ENCODE data around the gene ELOVL7. TPM values are rescaled to one million over a fixed set of nuclear protein-coding genes. Genes with fewer than 3 reads are reported as not detected.

Gene ELOVL7
- total and polyA plus RNA-seq, 7 experiments from 2014 or later = 0.29 to 2.2 (median 0.48) TPM; not detected in 4

DNA sequence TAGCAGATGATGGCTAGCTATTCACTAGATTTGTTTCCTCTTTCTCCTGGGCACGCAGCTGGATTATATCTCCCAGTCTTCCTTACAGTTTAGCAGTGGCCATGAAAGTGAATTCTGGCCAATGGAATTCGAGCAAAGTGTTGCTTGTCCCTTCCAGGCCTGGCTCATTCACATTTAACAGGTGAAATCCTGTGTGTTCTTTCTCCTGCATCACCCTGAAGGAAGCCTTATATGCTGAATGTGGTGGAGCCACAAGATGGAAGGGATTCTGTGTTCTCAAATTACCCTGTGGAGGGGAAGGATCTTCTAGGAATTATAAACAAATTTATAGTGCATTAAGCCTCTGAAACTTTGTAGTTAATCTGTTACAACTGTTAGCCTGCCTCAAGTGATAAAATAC lies 8.2 kb upstream of the ELOVL7 start:
- ChIA-PET POLR2A (no interaction called here), CTCF (no interaction called here)
- no peaks in the 10 kb centered on the region for H3K36me3 ChIP-seq (ENCODE audit: control insufficient read depth in 2 of 3, insufficient read depth in 3 of 3, low read length in 3 of 3)
- H3K4me3 ChIP-seq (ENCODE audit: low read length) = no peak overlapping the region
- no peaks in the 10 kb centered on the region for H3K4me1 ChIP-seq (ENCODE audit: control insufficient read depth in 2 of 2, insufficient read depth in 2 of 2, low read length in 2 of 2)
- intact Hi-C loops (cut with micrococcal nuclease) = no loop called here
- H3K27me3 Mint-ChIP-seq = peaks cover 0 to 5% (median 0%) of the 10 kb centered on the region in 5 donors
- H3K36me3 Mint-ChIP-seq = peaks cover 0 to 3% (median 0%) of the 10 kb centered on the region in 5 donors
- H3K27ac ChIP-seq (ENCODE audit: low read depth, low read length) = no peak overlapping the region
- peaks cover 0 to 5% (median 0%) of the 10 kb centered on the region in 11 donors for H3K9me3 Mint-ChIP-seq
- no peaks in the 10 kb centered on the region for H3K4me1 Mint-ChIP-seq
- no peaks in the 10 kb centered on the region for H3K27me3 ChIP-seq (ENCODE audit: control insufficient read depth in 2 of 2, insufficient read depth in 2 of 2, low read length in 2 of 2)
- DNase-seq (no peak), ATAC-seq (no peak)
- H3K4me3 Mint-ChIP-seq = no peak overlapping the region
- no peaks in the 10 kb centered on the region for H3K9me3 ChIP-seq (ENCODE audit: control insufficient read depth in 2 of 3, low read length in 3 of 3)
- no peak overlapping the region for H3K27ac Mint-ChIP-seq

DNA sequence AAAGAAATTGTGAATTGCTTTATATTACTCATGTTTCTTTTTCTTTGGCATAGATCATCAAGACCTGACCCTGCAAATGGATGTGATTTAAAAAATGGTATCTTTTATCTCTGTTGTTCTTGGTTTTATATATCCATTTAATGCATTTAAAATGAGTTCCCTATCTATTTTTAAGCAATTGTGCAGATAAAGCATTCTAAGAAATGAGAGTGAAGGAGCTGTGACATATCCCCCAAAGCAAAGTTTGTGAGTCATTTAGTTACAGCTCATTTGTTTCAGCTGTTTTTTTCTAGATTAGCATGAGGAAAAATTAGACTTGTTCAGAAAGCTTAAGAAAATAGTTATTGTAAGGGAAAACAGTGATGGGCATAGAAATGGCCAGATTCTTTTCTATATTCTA lies 7.6 kb upstream of the ELOVL7 start:
- Histone ChIP-seq H3K27me3 (ENCODE audit: control insufficient read depth in 2 of 2, insufficient read depth in 2 of 2, low read length in 2 of 2) (no peaks in the 10 kb centered on the region), H3K4me1 (ENCODE audit: control insufficient read depth in 2 of 2, insufficient read depth in 2 of 2, low read length in 2 of 2) (no peaks in the 10 kb centered on the region), H3K9me3 (ENCODE audit: control insufficient read depth in 2 of 3, low read length in 3 of 3) (no peaks in the 10 kb centered on the region), H3K36me3 (ENCODE audit: control insufficient read depth in 2 of 3, insufficient read depth in 3 of 3, low read length in 3 of 3) (no peaks in the 10 kb centered on the region), H3K27ac (ENCODE audit: low read depth, low read length) (no peak overlapping the region), H3K4me3 (ENCODE audit: low read length) (no peak overlapping the region)
- ChIA-PET CTCF (no interaction called here), POLR2A (no interaction called here)
- no peaks in the 10 kb centered on the region for H3K4me1 Mint-ChIP-seq
- no peak overlapping the region for H3K4me3 Mint-ChIP-seq
- peaks cover 0 to 5% (median 0%) of the 10 kb centered on the region in 11 donors for H3K9me3 Mint-ChIP-seq
- peaks cover 3 to 10% (median 3%) of the 10 kb centered on the region in 5 donors for H3K27me3 Mint-ChIP-seq
- no peak overlapping the region for H3K27ac Mint-ChIP-seq
- DNase-seq (no peak), ATAC-seq (no peak)
- peaks cover 0 to 3% (median 0%) of the 10 kb centered on the region in 5 donors for H3K36me3 Mint-ChIP-seq
- intact Hi-C loops (cut with micrococcal nuclease) = no loop called here

DNA sequence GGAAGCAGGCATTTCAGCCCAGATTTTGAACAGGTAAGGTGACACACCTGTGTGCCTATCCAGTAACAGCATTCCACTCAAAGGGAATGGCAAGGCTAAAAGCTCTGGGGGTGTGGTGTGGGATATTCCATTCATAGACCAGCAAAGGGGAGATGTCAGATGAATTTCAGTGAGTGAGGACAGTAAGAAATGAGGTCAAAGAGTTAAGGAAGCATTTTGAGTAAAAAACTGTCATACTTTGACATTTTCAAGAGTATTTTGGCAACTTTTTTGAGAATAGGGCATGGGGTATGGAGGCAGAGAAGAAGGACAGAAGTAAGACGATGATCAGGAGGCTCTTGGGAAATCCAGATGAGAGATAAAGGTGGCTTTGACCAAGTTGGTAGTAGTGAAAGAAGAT lies 2.2 kb upstream of the ELOVL7 start:
- Histone ChIP-seq H3K27ac (ENCODE audit: low read depth, low read length) (no peak overlapping the region), H3K36me3 (ENCODE audit: control insufficient read depth in 2 of 3, insufficient read depth in 3 of 3, low read length in 3 of 3) (no peaks in the 10 kb centered on the region), H3K4me3 (ENCODE audit: low read length) (no peak overlapping the region), H3K9me3 (ENCODE audit: control insufficient read depth in 2 of 3, low read length in 3 of 3) (no peaks in the 10 kb centered on the region), H3K4me1 (ENCODE audit: control insufficient read depth in 2 of 2, insufficient read depth in 2 of 2, low read length in 2 of 2) (no peaks in the 10 kb centered on the region), H3K27me3 (ENCODE audit: control insufficient read depth in 2 of 2, insufficient read depth in 2 of 2, low read length in 2 of 2) (peaks cover 0 to 3% of the 10 kb centered on the region in 2 donors)
- intact Hi-C loops (cut with micrococcal nuclease) = no loop called here
- H3K4me1 Mint-ChIP-seq = peaks cover 0 to 15% (median 13%) of the 10 kb centered on the region in 7 donors
- no peak overlapping the region for H3K4me3 Mint-ChIP-seq
- ChIA-PET POLR2A (no interaction called here), CTCF (no interaction called here)
- DNase-seq = no peak
- H3K27ac Mint-ChIP-seq = no peak overlapping the region
- ATAC-seq = no peak
- H3K36me3 Mint-ChIP-seq = no peaks in the 10 kb centered on the region
- peaks cover 41 to 55% (median 47%) of the 10 kb centered on the region in 5 donors for H3K27me3 Mint-ChIP-seq
- peaks cover 0 to 3% (median 0%) of the 10 kb centered on the region in 11 donors for H3K9me3 Mint-ChIP-seq

DNA sequence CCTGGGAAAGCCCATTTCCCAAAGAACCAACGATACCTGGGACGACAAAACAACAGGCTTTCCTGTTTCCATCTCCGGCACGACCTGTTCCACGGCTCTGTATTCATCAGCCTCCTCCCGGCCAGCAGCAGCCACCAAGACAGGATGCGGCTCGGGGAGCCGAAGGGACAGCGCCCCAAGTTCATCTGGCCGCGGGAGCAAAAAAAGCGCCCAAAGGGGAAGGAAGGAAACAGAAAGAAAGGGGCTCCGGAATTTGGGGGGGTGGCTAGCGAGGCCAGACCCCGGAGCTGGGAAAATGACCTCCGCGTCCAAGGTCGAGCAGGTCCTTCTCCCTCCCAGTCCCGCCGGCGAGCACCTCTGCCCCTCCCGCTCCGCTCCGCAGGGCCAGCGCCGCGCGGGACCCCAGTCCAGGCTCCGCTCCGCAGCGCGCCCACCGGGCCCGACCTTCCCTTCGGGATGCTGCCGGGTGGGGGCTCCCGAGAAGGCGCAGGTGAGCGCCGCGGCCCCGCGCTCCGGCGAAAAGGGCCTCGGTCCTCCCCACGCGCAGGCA lies 608 bp downstream of the ELOVL7 start:
- Histone ChIP-seq H3K36me3 (ENCODE audit: control insufficient read depth in 2 of 3, insufficient read depth in 3 of 3, low read length in 3 of 3) (no peaks in the 10 kb centered on the region), H3K4me1 (ENCODE audit: control insufficient read depth in 2 of 2, insufficient read depth in 2 of 2, low read length in 2 of 2) (no peaks in the 10 kb centered on the region), H3K27me3 (ENCODE audit: control insufficient read depth in 2 of 2, insufficient read depth in 2 of 2, low read length in 2 of 2) (peaks cover 0 to 3% of the 10 kb centered on the region in 2 donors), H3K27ac (ENCODE audit: low read depth, low read length) (no peak overlapping the region), H3K9me3 (ENCODE audit: control insufficient read depth in 2 of 3, low read length in 3 of 3) (no peaks in the 10 kb centered on the region), H3K4me3 (ENCODE audit: low read length) (no peak overlapping the region)
- intact Hi-C loops (cut with micrococcal nuclease) = loop anchor here in 1 of 2 donors (5.0 kb wide), 1 partner anchor 104 kb away; the partner anchor contains the start of genes ERCC8 and NDUFAF2
- H3K27ac Mint-ChIP-seq = no peak overlapping the region
- peak overlapping the region; percentile 33 to 81 (median 69) for H3K4me3 Mint-ChIP-seq
- H3K36me3 Mint-ChIP-seq = no peaks in the 10 kb centered on the region
- peaks cover 0 to 3% (median 0%) of the 10 kb centered on the region in 11 donors for H3K9me3 Mint-ChIP-seq
- ATAC-seq (peak; percentile 2), DNase-seq (no peak)
- H3K4me1 Mint-ChIP-seq = peaks cover 0 to 15% (median 13%) of the 10 kb centered on the region in 7 donors
- CTCF ChIA-PET = no interaction called here
- H3K27me3 Mint-ChIP-seq = peaks cover 51 to 66% (median 61%) of the 10 kb centered on the region in 5 donors
- POLR2A ChIA-PET = no interaction called here

DNA sequence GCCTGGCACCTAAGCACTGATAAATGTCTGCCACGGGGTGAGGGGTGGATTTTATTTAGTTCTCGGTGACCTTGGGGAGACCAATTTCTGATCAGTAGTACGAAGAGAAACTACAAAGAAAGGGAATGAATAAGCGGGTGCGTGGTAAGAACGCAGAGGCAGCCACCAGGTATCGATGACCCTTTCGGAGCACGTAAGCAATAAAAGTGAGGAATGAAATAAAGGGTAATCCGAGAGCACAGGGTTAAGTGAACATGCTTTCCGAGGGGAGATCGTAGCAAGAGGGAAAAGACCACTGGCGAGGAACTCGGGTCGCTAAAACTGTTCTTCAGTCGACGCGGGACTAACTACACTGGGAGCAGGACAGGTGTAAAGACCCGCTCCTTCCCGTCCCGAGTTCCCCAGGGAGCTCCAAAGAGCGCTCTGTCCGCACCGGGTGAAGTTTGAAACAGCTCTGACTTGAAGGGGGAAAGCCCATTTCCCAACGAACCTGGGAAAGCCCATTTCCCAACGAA lies 1.1 kb downstream of the ELOVL7 start:
- H3K27ac ChIP-seq (ENCODE audit: low read depth, low read length) = no peak overlapping the region
- peaks cover 0 to 3% of the 10 kb centered on the region in 2 donors for H3K27me3 ChIP-seq (ENCODE audit: control insufficient read depth in 2 of 2, insufficient read depth in 2 of 2, low read length in 2 of 2)
- no peaks in the 10 kb centered on the region for H3K4me1 ChIP-seq (ENCODE audit: control insufficient read depth in 2 of 2, insufficient read depth in 2 of 2, low read length in 2 of 2)
- Mint-ChIP-seq H3K27me3 (peaks cover 56 to 67% (median 61%) of the 10 kb centered on the region in 5 donors), H3K4me3 (peak overlapping the region; percentile 48 to 81 (median 69)), H3K9me3 (peaks cover 0 to 3% (median 0%) of the 10 kb centered on the region in 11 donors), H3K27ac (no peak overlapping the region), H3K4me1 (peaks cover 0 to 15% (median 13%) of the 10 kb centered on the region in 7 donors), H3K36me3 (no peaks in the 10 kb centered on the region)
- intact Hi-C loops (cut with micrococcal nuclease) = loop anchor here in 1 of 2 donors (5.0 kb wide), 1 partner anchor 104 kb away; the partner anchor contains the start of genes ERCC8 and NDUFAF2
- CTCF ChIA-PET = no interaction called here
- H3K36me3 ChIP-seq (ENCODE audit: control insufficient read depth in 2 of 3, insufficient read depth in 3 of 3, low read length in 3 of 3) = no peaks in the 10 kb centered on the region
- no peak for DNase-seq
- POLR2A ChIA-PET = no interaction called here
- no peak overlapping the region for H3K4me3 ChIP-seq (ENCODE audit: low read length)
- ATAC-seq = no peak
- H3K9me3 ChIP-seq (ENCODE audit: control insufficient read depth in 2 of 3, low read length in 3 of 3) = no peaks in the 10 kb centered on the region

DNA sequence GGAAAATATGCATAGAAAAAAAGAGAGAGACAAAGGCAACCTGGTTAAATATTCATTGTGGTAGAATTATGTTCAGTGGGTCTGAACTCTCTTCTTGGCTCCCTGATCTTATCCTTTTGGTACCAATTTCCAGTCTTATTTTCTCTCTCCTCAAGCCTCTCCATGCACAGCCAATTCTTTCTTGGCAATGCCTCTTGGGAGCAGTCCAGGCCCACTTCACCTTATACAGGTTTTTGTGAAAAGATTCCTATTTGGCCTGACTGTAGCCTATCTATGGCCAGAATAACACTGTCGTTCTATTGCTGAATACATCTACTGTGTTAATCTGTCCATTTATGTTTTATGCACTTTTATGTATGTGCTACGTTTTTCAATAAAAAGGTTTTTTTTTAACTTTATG lies 2.7 kb downstream of the ELOVL7 start:
- CTCF ChIA-PET = no interaction called here
- Mint-ChIP-seq H3K27ac (no peak overlapping the region), H3K4me3 (no peak overlapping the region), H3K9me3 (peaks cover 0 to 3% (median 0%) of the 10 kb centered on the region in 11 donors), H3K36me3 (no peaks in the 10 kb centered on the region), H3K27me3 (peaks cover 50 to 56% (median 53%) of the 10 kb centered on the region in 5 donors), H3K4me1 (peaks cover 0 to 15% (median 13%) of the 10 kb centered on the region in 7 donors)
- peaks cover 0 to 3% of the 10 kb centered on the region in 2 donors for H3K27me3 ChIP-seq (ENCODE audit: control insufficient read depth in 2 of 2, insufficient read depth in 2 of 2, low read length in 2 of 2)
- no peak overlapping the region for H3K27ac ChIP-seq (ENCODE audit: low read depth, low read length)
- ATAC-seq (no peak), DNase-seq (no peak)
- H3K9me3 ChIP-seq (ENCODE audit: control insufficient read depth in 2 of 3, low read length in 3 of 3) = no peaks in the 10 kb centered on the region
- intact Hi-C loops (cut with micrococcal nuclease) = loop anchor here in 1 of 2 donors (5.0 kb wide), 1 partner anchor 106 kb away; the partner anchor contains the start of genes ERCC8 and NDUFAF2
- H3K4me3 ChIP-seq (ENCODE audit: low read length) = no peak overlapping the region
- H3K36me3 ChIP-seq (ENCODE audit: control insufficient read depth in 2 of 3, insufficient read depth in 3 of 3, low read length in 3 of 3) = no peaks in the 10 kb centered on the region
- POLR2A ChIA-PET = no interaction called here
- H3K4me1 ChIP-seq (ENCODE audit: control insufficient read depth in 2 of 2, insufficient read depth in 2 of 2, low read length in 2 of 2) = no peaks in the 10 kb centered on the region

DNA sequence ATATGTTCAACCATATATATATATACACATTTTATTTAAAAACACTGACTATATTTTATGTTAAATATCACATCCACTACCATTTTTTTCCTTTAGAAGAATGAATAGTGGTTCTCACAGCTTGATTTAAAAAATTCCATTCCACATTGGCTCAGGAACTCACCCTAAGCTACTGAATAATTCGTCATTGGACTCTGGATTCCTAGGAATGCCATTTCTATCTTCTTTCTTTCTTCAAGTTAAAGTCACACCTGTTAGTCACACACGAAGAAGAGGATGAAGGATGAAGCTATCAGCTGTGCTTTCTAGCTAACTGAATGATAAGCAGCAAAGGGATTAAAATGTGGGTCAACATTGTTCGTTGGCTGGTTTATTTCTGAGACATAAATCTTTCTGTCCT lies 7.9 kb downstream of the ELOVL7 start:
- POLR2A ChIA-PET = no interaction called here
- CTCF ChIA-PET = no interaction called here
- H3K4me3 Mint-ChIP-seq = no peak overlapping the region

More for the DNA sequence above, 7.9 kb downstream of the ELOVL7 start:
- peaks cover 0 to 2% (median 0%) of the 10 kb centered on the region in 7 donors for H3K4me1 Mint-ChIP-seq
- peaks cover 10 to 18% (median 16%) of the 10 kb centered on the region in 5 donors for H3K27me3 Mint-ChIP-seq
- intact Hi-C loops (cut with micrococcal nuclease) = no loop called here
- DNase-seq (no peak), ATAC-seq (no peak)
- no peaks in the 10 kb centered on the region for H3K36me3 ChIP-seq (ENCODE audit: control insufficient read depth in 2 of 3, insufficient read depth in 3 of 3, low read length in 3 of 3)
- no peak overlapping the region for H3K27ac Mint-ChIP-seq
- H3K36me3 Mint-ChIP-seq = no peaks in the 10 kb centered on the region
- no peaks in the 10 kb centered on the region for H3K9me3 ChIP-seq (ENCODE audit: control insufficient read depth in 2 of 3, low read length in 3 of 3)
- H3K27ac ChIP-seq (ENCODE audit: low read depth, low read length) = no peak overlapping the region
- H3K4me1 ChIP-seq (ENCODE audit: control insufficient read depth in 2 of 2, insufficient read depth in 2 of 2, low read length in 2 of 2) = no peaks in the 10 kb centered on the region
- no peaks in the 10 kb centered on the region for H3K9me3 Mint-ChIP-seq
- no peak overlapping the region for H3K4me3 ChIP-seq (ENCODE audit: low read length)
- H3K27me3 ChIP-seq (ENCODE audit: control insufficient read depth in 2 of 2, insufficient read depth in 2 of 2, low read length in 2 of 2) = no peaks in the 10 kb centered on the region

Measured in naive thymus-derived CD4-positive, alpha-beta T cell (primary cell).